HG02642 (cell line): ENCODE data around the gene KANK3.
"Not testable (repeated sequence)": the region's sequence is repeated elsewhere in the genome, so short reads cannot be mapped to it uniquely, and the experiment has no call there.

Experiments
- ATAC-seq: cut with Tn5 transposase; IDR thresholded peaks from one replicate; pipeline ENCODE4 v1.9.1; 2021; ENCODE audit warnings: mild to moderate bottlenecking; ENCODE audit not compliant: unreplicated experiment, poor library complexity

KANK3 gene

GRCh38 chr19:8320564-8321066, 22.4 kb downstream of the KANK3 start:
- no peak for ATAC-seq

GRCh38 chr19:8319807-8320520, 23.1 kb downstream of the KANK3 start:
- no peak for ATAC-seq

- not testable (repeated sequence) for ATAC-seq
Measured at GRCh38 chr19:8318835-8319234, 24.2 kb downstream of the KANK3 start.

GRCh38 chr19:8316351-8317125, 26.5 kb downstream of the KANK3 start:
- ATAC-seq: no peak

GRCh38 chr19:8314981-8315640, 28.0 kb downstream of the KANK3 start:
- not testable (repeated sequence) for ATAC-seq

- no peak for ATAC-seq
Measured at GRCh38 chr19:8311461-8312260, 31.4 kb downstream of the KANK3 start.

GRCh38 chr19:8310342-8311055, 32.6 kb downstream of the KANK3 start:
- no peak for ATAC-seq

- ATAC-seq: no peak
Measured at GRCh38 chr19:8308891-8309291, 34.2 kb downstream of the KANK3 start.

- ATAC-seq: peak; percentile 87
Measured at GRCh38 chr19:8307965-8308866, 34.8 kb downstream of the KANK3 start, which contains the start of gene CD320. CD320 (minus strand) TSS chr19:8308358; CDS start chr19:8308290, 68 bp downstream.

GRCh38 chr19:8307400-8307964, 35.6 kb downstream of the KANK3 start:
- no peak for ATAC-seq

GRCh38 chr19:8306235-8307054, 36.6 kb downstream of the KANK3 start:
- ATAC-seq: no peak

- no peak for ATAC-seq
Measured at GRCh38 chr19:8305798-8306197, 37.3 kb downstream of the KANK3 start.

- ATAC-seq: no peak
Measured at GRCh38 chr19:8304841-8305621, 38.0 kb downstream of the KANK3 start.

- ATAC-seq: no peak
Measured at GRCh38 chr19:8302734-8303133, 40.3 kb downstream of the KANK3 start.

- no peak for ATAC-seq
Measured at GRCh38 chr19:8302357-8302691, 40.7 kb downstream of the KANK3 start.

GRCh38 chr19:8291337-8291736, 51.7 kb downstream of the KANK3 start:
- ATAC-seq: not testable (repeated sequence)

- not testable (repeated sequence) for ATAC-seq
Measured at GRCh38 chr19:8276508-8276907, 66.6 kb downstream of the KANK3 start.
